ENCODE data around the gene SBF2. TPM values are rescaled to one million over a fixed set of nuclear protein-coding genes. Genes with fewer than 3 reads are reported as not detected.
A peak's percentile ranks its signal among the peaks of the same experiment; 100 is the strongest.

SBF2 gene
- total RNA-seq, 3 donors from 2014 or later: 74.8 to 91.9 (median 88.2) TPM

- peak overlapping the region; percentile 97 to 99 for H3K27ac ChIP-seq
- no peak for DNase-seq (ENCODE audit: low spot score in 2 of 2)
Measured at GRCh38 chr11:10295064-10295901, 1.3 kb upstream of the SBF2 start.

GRCh38 chr11:10294290-10294953 is 403 bp upstream of the SBF2 start:
- Histone ChIP-seq H3K27me3 (no peaks in the 10 kb centered on the region), H3K4me1 (no peaks in the 10 kb centered on the region), H3K36me3 (no peaks in the 10 kb centered on the region), H3K9me3 (no peaks in the 10 kb centered on the region), H3K27ac (peak overlapping the region; percentile 97 to 99), H3K4me3 (peak overlapping the region; percentile 91 to 97 (median 91))
- peak in 1 of 2 donors; percentile 29 for DNase-seq (ENCODE audit: low spot score in 2 of 2)
- TF ChIP-seq POLR2AphosphoS5 (IDR thresholded peaks at IDR 0.05) (peak in 2 of 3 donors; percentile 7 to 19), POLR2A (IDR thresholded peaks at IDR 0.05) (no peak), CTCF (IDR thresholded peaks at IDR 0.05) (peak in 1 of 3 donors; percentile 26)
- intact Hi-C loops (cut with DNase I; ENCODE audit: low total_unique reads): no loop called here

More at GRCh38 chr11:10295064-10295901, 1.3 kb upstream of the SBF2 start:
- Histone ChIP-seq H3K9me3 (no peaks in the 10 kb centered on the region), H3K4me3 (peak overlapping the region; percentile 91 to 97 (median 91)), H3K27me3 (no peaks in the 10 kb centered on the region), H3K36me3 (no peaks in the 10 kb centered on the region), H3K4me1 (no peaks in the 10 kb centered on the region)
- intact Hi-C loops (cut with DNase I; ENCODE audit: low total_unique reads): no loop called here
- TF ChIP-seq POLR2AphosphoS5 (IDR thresholded peaks at IDR 0.05): no peak
- no peak for TF ChIP-seq POLR2A (IDR thresholded peaks at IDR 0.05)
- TF ChIP-seq CTCF (IDR thresholded peaks at IDR 0.05): no peak

GRCh38 chr11:10291801-10292638 is 2.0 kb downstream of the SBF2 start:
- TF ChIP-seq POLR2AphosphoS5 (IDR thresholded peaks at IDR 0.05): peak in 1 of 3 donors; percentile 15
- no peak for TF ChIP-seq CTCF (IDR thresholded peaks at IDR 0.05)
- no peak for TF ChIP-seq POLR2A (IDR thresholded peaks at IDR 0.05)
- intact Hi-C loops (cut with DNase I; ENCODE audit: low total_unique reads): no loop called here
- H3K36me3 ChIP-seq: no peaks in the 10 kb centered on the region
- no peak for DNase-seq (ENCODE audit: low spot score in 2 of 2)
- no peak overlapping the region for H3K27ac ChIP-seq
- H3K4me1 ChIP-seq: no peaks in the 10 kb centered on the region
- peak overlapping the region in 1 of 3 donors; percentile 7 for H3K4me3 ChIP-seq
- no peaks in the 10 kb centered on the region for H3K9me3 ChIP-seq
- H3K27me3 ChIP-seq: no peaks in the 10 kb centered on the region

- no peaks in the 10 kb centered on the region for H3K27me3 ChIP-seq
- intact Hi-C loops (cut with DNase I; ENCODE audit: low total_unique reads): no loop called here
- H3K9me3 ChIP-seq: no peaks in the 10 kb centered on the region
- no peaks in the 10 kb centered on the region for H3K36me3 ChIP-seq
- H3K4me3 ChIP-seq: no peak overlapping the region
- DNase-seq (ENCODE audit: low spot score in 2 of 2): no peak
- H3K4me1 ChIP-seq: no peaks in the 10 kb centered on the region
- TF ChIP-seq CTCF (IDR thresholded peaks at IDR 0.05) (no peak), POLR2A (IDR thresholded peaks at IDR 0.05) (no peak), POLR2AphosphoS5 (IDR thresholded peaks at IDR 0.05) (no peak)
- no peak overlapping the region for H3K27ac ChIP-seq
Measured at GRCh38 chr11:10289765-10290380, 4.1 kb downstream of the SBF2 start.
